DMS79 treated with DMSO at 0.1 percent for 48 hours (cell line): ENCODE measurements around the gene DMAP1.

Source experiments
- DNase-seq: peaks from one replicate; lab custom pipeline; 2025; lab: John Stamatoyannopoulos, UW

Gene DMAP1

GRCh38 chr1:44254392-44254910 is 41.2 kb downstream of the DMAP1 start:
- DNase-seq, result no peak

- no peak for DNase-seq
Measured at GRCh38 chr1:44256762-44257554, 43.7 kb downstream of the DMAP1 start.

DNA sequence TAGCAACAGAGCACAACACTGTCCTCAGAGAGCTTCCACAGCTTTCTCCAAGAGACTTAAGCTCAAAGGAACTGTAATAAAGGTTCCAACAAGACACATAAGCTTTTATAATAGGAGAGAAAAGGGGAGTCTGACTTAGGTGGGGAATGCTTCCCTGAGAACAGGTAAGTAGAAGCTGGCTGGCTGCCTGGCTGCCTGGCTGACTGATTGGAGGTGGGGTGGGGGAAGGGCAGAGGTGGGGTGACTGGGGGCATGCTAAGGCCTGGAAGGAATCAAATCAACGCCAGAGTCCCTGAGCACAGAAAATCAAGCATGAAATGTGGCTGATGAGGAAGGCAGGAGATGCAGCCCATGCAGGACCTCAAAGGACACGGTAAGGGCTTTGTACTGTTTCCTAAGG is 45.8 kb downstream of the DMAP1 start:
- no peak for DNase-seq

DNA sequence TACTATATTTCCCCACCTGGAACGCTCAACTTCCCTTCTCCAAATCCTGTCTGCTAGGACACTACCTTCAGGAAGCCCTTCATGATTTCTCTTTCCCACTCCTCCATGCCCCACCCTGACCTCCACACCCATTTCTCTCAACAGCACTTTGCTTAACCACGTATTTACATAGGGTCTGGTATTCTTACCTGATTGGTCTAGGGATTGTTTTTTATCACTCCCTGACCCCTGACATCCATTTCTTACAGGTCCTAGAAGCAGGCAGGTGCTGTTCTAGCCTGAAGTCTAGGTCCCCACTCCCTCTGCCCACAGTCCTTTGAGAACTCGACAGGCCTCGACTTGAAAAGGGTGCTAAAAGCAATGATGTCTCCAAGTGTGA is 47.5 kb downstream of the DMAP1 start:
- DNase-seq, result peak; percentile 77

GRCh38 chr1:44261171-44261817 is 48.0 kb downstream of the DMAP1 start:
- DNase-seq, result peak; percentile 60

DNA sequence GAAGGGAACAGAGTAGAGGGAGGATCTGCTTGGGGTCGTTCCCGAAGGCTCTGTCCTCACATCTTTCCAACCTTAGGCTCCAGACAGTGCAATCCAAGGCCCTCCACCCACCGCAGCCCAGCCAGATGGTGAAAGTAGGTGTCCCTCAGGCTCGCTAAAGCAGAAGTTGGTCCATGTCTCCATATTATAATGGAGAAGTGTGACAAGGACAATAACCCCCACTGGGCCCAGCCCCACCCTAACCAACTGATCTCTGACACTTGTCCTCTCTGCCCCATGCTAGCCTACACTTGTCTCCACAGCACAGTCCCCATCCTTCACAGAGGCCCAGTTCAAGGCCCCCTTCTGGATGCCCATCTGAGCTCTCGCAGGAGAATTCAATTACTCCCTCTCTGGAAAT is 48.7 kb downstream of the DMAP1 start:
- DNase-seq, result no peak

GRCh38 chr1:44262414-44262813 is 49.1 kb downstream of the DMAP1 start:
- DNase-seq, result no peak

GRCh38 chr1:44262816-44263567 is 49.7 kb downstream of the DMAP1 start:
- DNase-seq, result no peak

- no peak for DNase-seq
Measured at GRCh38 chr1:44263568-44264450, 50.5 kb downstream of the DMAP1 start.

DNA sequence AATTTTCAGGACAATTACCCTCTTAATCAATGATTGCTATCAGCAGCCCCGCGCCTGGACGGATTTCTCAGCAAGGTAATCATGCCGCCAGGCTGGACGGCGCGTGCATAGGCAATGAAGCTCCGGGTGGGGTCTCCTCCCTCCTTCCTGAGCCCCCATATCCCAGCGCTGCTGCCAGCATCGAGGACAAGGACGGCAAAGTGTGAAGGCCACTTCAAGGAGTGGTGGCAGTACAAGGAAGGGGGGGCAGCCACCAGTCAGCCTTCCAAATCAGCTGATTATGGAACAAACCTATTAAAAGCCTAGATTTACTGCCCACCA is 51.1 kb downstream of the DMAP1 start:
- no peak for DNase-seq

- no peak for DNase-seq
Measured at GRCh38 chr1:44265656-44266358, 52.5 kb downstream of the DMAP1 start.

- no peak for DNase-seq
Measured at GRCh38 chr1:44266400-44267344, 53.4 kb downstream of the DMAP1 start.

DNA sequence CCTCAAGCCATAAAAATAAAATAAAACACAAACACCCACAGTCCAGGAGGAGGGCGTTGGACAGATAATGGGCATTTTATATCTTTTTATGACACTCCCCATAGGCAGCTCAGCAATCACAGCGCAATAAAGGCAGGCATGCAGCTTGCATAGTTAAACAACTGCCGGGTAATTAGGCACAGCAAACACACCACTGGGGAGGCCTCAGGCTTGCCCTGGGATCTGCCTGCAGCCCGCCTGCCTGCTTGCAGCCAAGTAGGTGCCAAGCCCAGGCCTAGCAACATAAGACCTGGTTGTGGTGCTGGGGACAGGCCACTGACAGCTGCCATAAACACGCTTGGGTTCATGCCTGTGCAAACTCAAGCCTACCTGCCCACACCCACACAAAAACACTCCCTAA is 54.2 kb downstream of the DMAP1 start:
- no peak for DNase-seq

GRCh38 chr1:44268054-44268453 is 54.8 kb downstream of the DMAP1 start:
- no peak for DNase-seq
